HepG2 (cell line): ENCODE results near the gene GP2. TPM values are rescaled to one million over a fixed set of nuclear protein-coding genes. Genes with fewer than 3 reads are reported as not detected.

Experiments
- ATF6 ChIP-seq: sonication (generic); formaldehyde crosslinking; conservative IDR thresholded peaks from 2 replicates; pipeline ENCODE4 v1.4.0; 2020; ENCODE audit warnings: missing genetic modification reagents
- ETS1 ChIP-seq: sonication (generic); formaldehyde crosslinking; IDR thresholded peaks from 2 replicates; pipeline ENCODE4 v1.4.0; 2020; ENCODE audit warnings: missing genetic modification reagents
- GATAD2A ChIP-seq: IDR thresholded peaks from 2 replicates; pipeline ENCODE4 v1.6.1; 2016
- GMEB2 ChIP-seq: IDR thresholded peaks from 2 replicates; pipeline ENCODE4 v1.6.1; 2016; ENCODE audit warnings: missing biosample characterization, missing genetic modification reagents, low read depth
- KLF13 ChIP-seq: sonication (generic); formaldehyde crosslinking; IDR thresholded peaks from 2 replicates; pipeline ENCODE4 v1.4.0; 2020; ENCODE audit warnings: mild to moderate bottlenecking, missing genetic modification reagents
- MTF1 ChIP-seq: sonication (generic); formaldehyde crosslinking; IDR thresholded peaks from 2 replicates; pipeline ENCODE4 v1.5.0; 2020; ENCODE audit warnings: missing genetic modification reagents
- NCOR1 ChIP-seq: fragments of 200-600 bp; sonication (generic); IDR thresholded peaks from 2 replicates; pipeline ENCODE4 v1.7.0; 2017; ENCODE audit warnings: antibody characterized with exemption, low read length, borderline replicate concordance
- NR1H2 ChIP-seq: sonication (generic); formaldehyde crosslinking; IDR thresholded peaks from 2 replicates; pipeline ENCODE4 v1.8.1; 2022; ENCODE audit warnings: low read depth, missing genetic modification reagents, borderline replicate concordance
- SCMH1 ChIP-seq: sonication (generic); formaldehyde crosslinking; IDR thresholded peaks from 2 replicates; pipeline ENCODE4 v1.9.0; 2021; ENCODE audit warnings: missing genetic modification reagents, mild to moderate bottlenecking, borderline replicate concordance
- SNRNP70 ChIP-seq: fragments of 200-400 bp; formaldehyde crosslinking; IDR thresholded peaks from 2 replicates; pipeline ENCODE4 v1.6.1; 2017; ENCODE audit warnings: mild to moderate bottlenecking, low read depth, low read length, moderate library complexity
- SRSF1 ChIP-seq: fragments of 200-400 bp; formaldehyde crosslinking; optimal IDR thresholded peaks from 2 replicates; pipeline ENCODE3; 2017; ENCODE audit warnings: mild to moderate bottlenecking, low read depth, low read length, moderate library complexity
- SRY ChIP-seq: sonication (generic); formaldehyde crosslinking; IDR thresholded peaks from 2 replicates; pipeline ENCODE4 v1.8.0; 2022; ENCODE audit warnings: mild to moderate bottlenecking, missing genetic modification reagents
- TEAD2 ChIP-seq: sonication (generic); formaldehyde crosslinking; IDR thresholded peaks from 2 replicates; pipeline ENCODE4 v1.9.0; 2021; ENCODE audit warnings: missing genetic modification reagents
- THRA ChIP-seq: sonication (generic); formaldehyde crosslinking; IDR thresholded peaks from 2 replicates; pipeline ENCODE4 v1.4.0; 2020; ENCODE audit warnings: missing genetic modification reagents, borderline replicate concordance
- ZBTB10 ChIP-seq: sonication (generic); formaldehyde crosslinking; IDR thresholded peaks from 2 replicates; pipeline ENCODE4 v1.4.0; 2020; ENCODE audit warnings: missing genetic modification reagents, borderline replicate concordance
- ZNF24 ChIP-seq: fragments of 450-650 bp; IDR thresholded peaks from 2 replicates; pipeline ENCODE4 v1.6.1; 2017; ENCODE audit warnings: antibody characterized with exemption, mild to moderate bottlenecking
- ZNF460 ChIP-seq: sonication (generic); formaldehyde crosslinking; IDR thresholded peaks from 2 replicates; pipeline ENCODE4 v1.5.1; 2020; ENCODE audit warnings: missing genetic modification reagents, mild to moderate bottlenecking, borderline replicate concordance
- ZNF547 ChIP-seq: sonication (generic); formaldehyde crosslinking; IDR thresholded peaks from 2 replicates; pipeline ENCODE4 v1.5.1; 2020; ENCODE audit warnings: mild to moderate bottlenecking, missing genetic modification reagents
- ZNF550 ChIP-seq: sonication (generic); formaldehyde crosslinking; IDR thresholded peaks from 2 replicates; pipeline ENCODE4 v1.4.0; 2020; ENCODE audit warnings: mild to moderate bottlenecking, missing genetic modification reagents, borderline replicate concordance
- ZNF746 ChIP-seq: sonication (generic); formaldehyde crosslinking; IDR thresholded peaks from 2 replicates; pipeline ENCODE4 v1.8.0; 2022; ENCODE audit warnings: mild to moderate bottlenecking, missing genetic modification reagents
- ZNF766 ChIP-seq: sonication (generic); formaldehyde crosslinking; IDR thresholded peaks from 2 replicates; pipeline ENCODE4 v1.5.0; 2020; ENCODE audit warnings: missing genetic modification reagents, borderline replicate concordance
- polyA plus RNA-seq, 8 experiments: library from polyadenylated mRNA; depleted of rRNA in 3 of 8; stranded (reverse) in 7 of 8; unstranded in 1 of 8; fragments of >200 nt; fragmentation: Illumina TruSeq in 4 of 8; extraction: Trizol in 4 of 8; gene quantifications; 2 replicates each; pipeline versions ENCODE4 v1.2.1 to v1.2.3, GENCODE V29; 2011 to 2016; ENCODE audit warnings: low read depth in 4 of 8, missing spikeins in 1 of 8, mixed read lengths in 1 of 8; ENCODE audit not compliant: insufficient read depth in 1 of 8
- total RNA-seq, 5 experiments: library from RNA; depleted of rRNA; stranded (reverse); fragments of >200 nt; fragmentation: Illumina TruSeq; extraction: Trizol; gene quantifications; 2 replicates each; pipeline ENCODE4 v1.2.3, GENCODE V29; 2016; ENCODE audit warnings: low read depth in 1 of 5

Gene GP2
- total and polyA plus RNA-seq, 2 of the 13 experiments (the other 11 are each of a cell fraction or from before 2014, with no cell fraction given), result 0.15 to 0.69 TPM

- no peak for TF ChIP-seq ZNF746 (CRISPR knock-in tag)
- no peak for TF ChIP-seq GMEB2 (CRISPR knock-in tag)
- no peak for TF ChIP-seq ETS1
- no peak for TF ChIP-seq ZBTB10 (CRISPR knock-in tag)
- no peak for TF ChIP-seq ATF6 (CRISPR knock-in tag)
- TF ChIP-seq ZNF460 (CRISPR knock-in tag), result no peak
- no peak for TF ChIP-seq ZNF766 (CRISPR knock-in tag)
- TF ChIP-seq ZNF24, result no peak
- no peak for TF ChIP-seq SRY (CRISPR knock-in tag)
- TF ChIP-seq KLF13 (CRISPR knock-in tag), result no peak
- no peak for TF ChIP-seq THRA
- no peak for TF ChIP-seq ZNF550 (CRISPR knock-in tag)
- no peak for TF ChIP-seq SRSF1
- TF ChIP-seq SCMH1, result no peak
- no peak for TF ChIP-seq NR1H2 (CRISPR knock-in tag)
- TF ChIP-seq MTF1 (CRISPR knock-in tag), result no peak
- no peak for TF ChIP-seq TEAD2 (CRISPR knock-in tag)
- TF ChIP-seq ZNF547, result no peak
- no peak for TF ChIP-seq NCOR1
- peak; percentile 75; the same call in 1 of the 2 replicates for TF ChIP-seq GATAD2A (CRISPR knock-in tag)
- TF ChIP-seq SNRNP70, result no peak
Measured at GRCh38 chr16:20327444-20328041, at the start of gene GP2 (continued).
